HepG2 (cell line): ENCODE results near the gene MYO5B. TPM values are rescaled to one million over a fixed set of nuclear protein-coding genes. Genes with fewer than 3 reads are reported as not detected.

ENCODE experiments used
- ARID5B ChIP-seq: IDR thresholded peaks from 2 replicates; pipeline ENCODE4 v1.4.0; 2020; ENCODE audit warnings: mild to moderate bottlenecking, missing genetic modification reagents
- FOXP4 ChIP-seq: sonication (generic); formaldehyde crosslinking; IDR thresholded peaks from 2 replicates; pipeline ENCODE4 v1.4.0; 2020; ENCODE audit warnings: missing genetic modification reagents
- HOXD1 ChIP-seq: sonication (generic); formaldehyde crosslinking; IDR thresholded peaks from 2 replicates; pipeline ENCODE4 v1.5.0; 2020; ENCODE audit warnings: missing genetic modification reagents
- MAFG ChIP-seq: sonication (generic); formaldehyde crosslinking; IDR thresholded peaks from 2 replicates; pipeline ENCODE4 v1.5.1; 2020; ENCODE audit warnings: mild to moderate bottlenecking, missing genetic modification reagents
- MEIS1 ChIP-seq: sonication (generic); formaldehyde crosslinking; IDR thresholded peaks from 2 replicates; pipeline ENCODE4 v1.9.0; 2021; ENCODE audit warnings: mild to moderate bottlenecking, missing genetic modification reagents, moderate library complexity, borderline replicate concordance
- RARG ChIP-seq: sonication (generic); formaldehyde crosslinking; IDR thresholded peaks from 2 replicates; pipeline ENCODE4 v1.4.0; 2020; ENCODE audit warnings: low read depth, mild to moderate bottlenecking, missing genetic modification reagents
- THAP7 ChIP-seq: sonication (generic); formaldehyde crosslinking; IDR thresholded peaks from 2 replicates; pipeline ENCODE4 v1.8.1; 2023; ENCODE audit warnings: mild to moderate bottlenecking, missing genetic modification reagents
- ZNF143 ChIP-seq: sonication (generic); formaldehyde crosslinking; IDR thresholded peaks from 2 replicates; pipeline ENCODE4 v1.4.0; 2020; ENCODE audit warnings: missing genetic modification reagents
- ZNF318 ChIP-seq: sonication (generic); formaldehyde crosslinking; IDR thresholded peaks from 2 replicates; pipeline ENCODE4 v1.4.0; 2020; ENCODE audit warnings: mild to moderate bottlenecking, missing genetic modification reagents
- ZNF468 ChIP-seq: sonication (generic); formaldehyde crosslinking; IDR thresholded peaks from 2 replicates; pipeline ENCODE4 v1.8.0; 2022; ENCODE audit warnings: mild to moderate bottlenecking, moderate library complexity, missing genetic modification reagents
- ZNF709 ChIP-seq: sonication (generic); formaldehyde crosslinking; IDR thresholded peaks from 2 replicates; pipeline ENCODE4 v1.5.0; 2020; ENCODE audit warnings: mild to moderate bottlenecking, missing genetic modification reagents
- ZNF773 ChIP-seq: sonication (generic); formaldehyde crosslinking; IDR thresholded peaks from 2 replicates; pipeline ENCODE4 v1.4.0; 2020; ENCODE audit warnings: missing genetic modification reagents, borderline replicate concordance
- ZNF891 ChIP-seq: sonication (generic); formaldehyde crosslinking; IDR thresholded peaks from 2 replicates; pipeline ENCODE4 v1.5.0; 2020; ENCODE audit warnings: mild to moderate bottlenecking, missing genetic modification reagents
- polyA plus RNA-seq, 8 experiments: library from polyadenylated mRNA; depleted of rRNA in 3 of 8; stranded (reverse) in 7 of 8; unstranded in 1 of 8; fragments of >200 nt; fragmentation: Illumina TruSeq in 4 of 8; extraction: Trizol in 4 of 8; gene quantifications; 2 replicates each; pipeline versions ENCODE4 v1.2.1 to v1.2.3, GENCODE V29; 2011 to 2016; ENCODE audit warnings: low read depth in 4 of 8, missing spikeins in 1 of 8, mixed read lengths in 1 of 8; ENCODE audit not compliant: insufficient read depth in 1 of 8
- total RNA-seq, 5 experiments: library from RNA; depleted of rRNA; stranded (reverse); fragments of >200 nt; fragmentation: Illumina TruSeq; extraction: Trizol; gene quantifications; 2 replicates each; pipeline ENCODE4 v1.2.3, GENCODE V29; 2016; ENCODE audit warnings: low read depth in 1 of 5

MYO5B gene
- total and polyA plus RNA-seq, 2 of the 13 experiments (the other 11 are each of a cell fraction or from before 2014, with no cell fraction given) = 13.1 to 24.0 TPM

- TF ChIP-seq HOXD1 (CRISPR knock-in tag) (peak; percentile 75), RARG (CRISPR knock-in tag) (no peak), ARID5B (CRISPR knock-in tag) (peak; percentile 55; the same call in 1 of the 2 replicates), THAP7 (peak; percentile 71; the same call in 1 of the 2 replicates), ZNF318 (no peak), ZNF468 (CRISPR knock-in tag) (no peak), ZNF143 (CRISPR knock-in tag) (0 out of 2 replicates have a peak, but pooled peaks have one; percentile 13), MAFG (CRISPR knock-in tag) (no peak), ZNF891 (CRISPR knock-in tag) (peak; percentile 84; the same call in 1 of the 2 replicates), MEIS1 (no peak; the same call in 1 of the 2 replicates), ZNF773 (no peak), ZNF709 (CRISPR knock-in tag) (no peak; the same call in none of the 2 replicates), FOXP4 (CRISPR knock-in tag) (0 out of 2 replicates have a peak, but pooled peaks have one; percentile 9)
Measured at GRCh38 chr18:49813319-49814146, 381.4 kb downstream of the MYO5B start, which contains the start of gene ACAA2 (continued).
